ENCODE results near the gene DBH.

Gene DBH

DNA sequence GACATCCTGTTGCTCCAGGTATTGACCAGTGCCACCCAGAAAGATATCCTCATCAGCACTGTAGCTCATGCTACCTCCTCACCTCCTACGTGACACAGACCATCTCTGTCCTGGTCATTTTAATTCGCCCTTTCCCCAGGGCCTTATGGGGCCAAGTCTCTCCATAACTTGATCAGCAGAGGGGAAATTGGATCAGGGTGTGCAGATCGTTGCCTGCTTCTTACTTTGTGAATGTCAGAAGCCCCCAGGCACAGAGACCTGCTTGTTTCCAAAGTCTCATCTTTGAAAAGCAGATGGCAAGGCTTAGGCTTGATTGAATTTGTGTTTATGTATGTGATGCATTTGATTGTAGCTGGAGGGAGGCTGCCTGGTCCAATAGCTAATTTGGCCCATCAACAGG is 8.8 kb upstream of the DBH start:
- no peaks in the 10 kb centered on the region for H4K20me1 ChIP-seq (ENCODE audit: insufficient read depth, low read length)
- H3K4me3 ChIP-seq (ENCODE audit: low read depth in 1 of 2, low read length in 2 of 2): no peak overlapping the region
- H3K4me1 ChIP-seq (ENCODE audit: insufficient read depth, low read length): no peaks in the 10 kb centered on the region
- TF ChIP-seq, protein P1, sequence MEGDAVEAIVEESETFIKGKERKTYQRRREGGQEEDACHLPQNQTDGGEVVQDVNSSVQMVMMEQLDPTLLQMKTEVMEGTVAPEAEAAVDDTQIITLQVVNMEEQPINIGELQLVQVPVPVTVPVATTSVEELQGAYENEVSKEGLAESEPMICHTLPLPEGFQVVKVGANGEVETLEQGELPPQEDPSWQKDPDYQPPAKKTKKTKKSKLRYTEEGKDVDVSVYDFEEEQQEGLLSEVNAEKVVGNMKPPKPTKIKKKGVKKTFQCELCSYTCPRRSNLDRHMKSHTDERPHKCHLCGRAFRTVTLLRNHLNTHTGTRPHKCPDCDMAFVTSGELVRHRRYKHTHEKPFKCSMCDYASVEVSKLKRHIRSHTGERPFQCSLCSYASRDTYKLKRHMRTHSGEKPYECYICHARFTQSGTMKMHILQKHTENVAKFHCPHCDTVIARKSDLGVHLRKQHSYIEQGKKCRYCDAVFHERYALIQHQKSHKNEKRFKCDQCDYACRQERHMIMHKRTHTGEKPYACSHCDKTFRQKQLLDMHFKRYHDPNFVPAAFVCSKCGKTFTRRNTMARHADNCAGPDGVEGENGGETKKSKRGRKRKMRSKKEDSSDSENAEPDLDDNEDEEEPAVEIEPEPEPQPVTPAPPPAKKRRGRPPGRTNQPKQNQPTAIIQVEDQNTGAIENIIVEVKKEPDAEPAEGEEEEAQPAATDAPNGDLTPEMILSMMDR (IDR thresholded peaks at IDR 0.05; ENCODE audit: borderline replicate concordance, extremely low read depth, low read length, poor library complexity, severe bottlenecking): no peak
- TF ChIP-seq EZH2 (IDR thresholded peaks at IDR 0.05; ENCODE audit: borderline replicate concordance, low read depth, low read length, severe bottlenecking): no peak
- H3K79me2 ChIP-seq (ENCODE audit: insufficient read depth, low read length): no peaks in the 10 kb centered on the region
- no peak for DNase-seq
- no peak overlapping the region for H3K4me2 ChIP-seq (ENCODE audit: insufficient read depth, low read length)
- H3K27ac ChIP-seq (ENCODE audit: low read length): no peak overlapping the region
- no peak overlapping the region for H2AFZ ChIP-seq (ENCODE audit: low read depth, low read length)
- H3K36me3 ChIP-seq (ENCODE audit: insufficient read depth, low read length): no peaks in the 10 kb centered on the region
- H3K9ac ChIP-seq (ENCODE audit: low read depth, low read length): no peak overlapping the region
- ATAC-seq (ENCODE audit: insufficient read depth, low read depth): no peak
- no peaks in the 10 kb centered on the region for H3K27me3 ChIP-seq (ENCODE audit: insufficient read depth, low read length, poor library complexity)
- peaks cover 3% of the 10 kb centered on the region for H3K9me3 ChIP-seq (ENCODE audit: insufficient read depth, low read length, severe bottlenecking)

DNA sequence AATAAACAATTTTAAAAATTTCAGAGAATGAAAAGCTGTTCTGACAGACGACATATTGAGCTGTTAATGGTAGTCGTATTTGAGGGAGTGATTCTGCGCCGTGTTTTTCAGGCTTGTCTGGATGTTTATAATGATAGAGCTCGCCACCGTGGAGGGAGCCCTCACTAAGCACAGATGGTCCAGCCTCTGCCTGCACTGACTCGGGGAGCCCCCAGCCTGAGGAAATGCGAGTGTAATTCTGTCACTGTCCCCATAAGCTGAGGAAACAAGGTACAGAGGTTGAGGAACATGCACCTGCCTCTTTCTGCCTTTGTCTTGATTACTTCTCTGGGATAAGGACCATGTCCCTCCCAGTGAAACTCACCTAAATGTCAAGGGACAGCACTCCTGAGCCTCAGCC is 7.4 kb upstream of the DBH start:
- H2AFZ ChIP-seq (ENCODE audit: low read depth, low read length): no peak overlapping the region
- no peak overlapping the region for H3K4me2 ChIP-seq (ENCODE audit: insufficient read depth, low read length)
- ATAC-seq (ENCODE audit: insufficient read depth, low read depth) (no peak), DNase-seq (no peak)
- no peak for TF ChIP-seq EZH2 (IDR thresholded peaks at IDR 0.05; ENCODE audit: borderline replicate concordance, low read depth, low read length, severe bottlenecking)
- TF ChIP-seq, protein P1 (IDR thresholded peaks at IDR 0.05; ENCODE audit: borderline replicate concordance, extremely low read depth, low read length, poor library complexity, severe bottlenecking): no peak
- H3K9ac ChIP-seq (ENCODE audit: low read depth, low read length): no peak overlapping the region
- H3K79me2 ChIP-seq (ENCODE audit: insufficient read depth, low read length): no peaks in the 10 kb centered on the region
- H4K20me1 ChIP-seq (ENCODE audit: insufficient read depth, low read length): no peaks in the 10 kb centered on the region; the same call in 1 of the 2 replicates
- H3K9me3 ChIP-seq (ENCODE audit: insufficient read depth, low read length, severe bottlenecking): peaks cover 3% of the 10 kb centered on the region
- no peak overlapping the region for H3K4me3 ChIP-seq (ENCODE audit: low read depth in 1 of 2, low read length in 2 of 2)
- H3K36me3 ChIP-seq (ENCODE audit: insufficient read depth, low read length): no peaks in the 10 kb centered on the region
- H3K27ac ChIP-seq (ENCODE audit: low read length): no peak overlapping the region
- H3K27me3 ChIP-seq (ENCODE audit: insufficient read depth, low read length, poor library complexity): no peaks in the 10 kb centered on the region
- H3K4me1 ChIP-seq (ENCODE audit: insufficient read depth, low read length): no peaks in the 10 kb centered on the region; the same call in 1 of the 2 replicates

DNA sequence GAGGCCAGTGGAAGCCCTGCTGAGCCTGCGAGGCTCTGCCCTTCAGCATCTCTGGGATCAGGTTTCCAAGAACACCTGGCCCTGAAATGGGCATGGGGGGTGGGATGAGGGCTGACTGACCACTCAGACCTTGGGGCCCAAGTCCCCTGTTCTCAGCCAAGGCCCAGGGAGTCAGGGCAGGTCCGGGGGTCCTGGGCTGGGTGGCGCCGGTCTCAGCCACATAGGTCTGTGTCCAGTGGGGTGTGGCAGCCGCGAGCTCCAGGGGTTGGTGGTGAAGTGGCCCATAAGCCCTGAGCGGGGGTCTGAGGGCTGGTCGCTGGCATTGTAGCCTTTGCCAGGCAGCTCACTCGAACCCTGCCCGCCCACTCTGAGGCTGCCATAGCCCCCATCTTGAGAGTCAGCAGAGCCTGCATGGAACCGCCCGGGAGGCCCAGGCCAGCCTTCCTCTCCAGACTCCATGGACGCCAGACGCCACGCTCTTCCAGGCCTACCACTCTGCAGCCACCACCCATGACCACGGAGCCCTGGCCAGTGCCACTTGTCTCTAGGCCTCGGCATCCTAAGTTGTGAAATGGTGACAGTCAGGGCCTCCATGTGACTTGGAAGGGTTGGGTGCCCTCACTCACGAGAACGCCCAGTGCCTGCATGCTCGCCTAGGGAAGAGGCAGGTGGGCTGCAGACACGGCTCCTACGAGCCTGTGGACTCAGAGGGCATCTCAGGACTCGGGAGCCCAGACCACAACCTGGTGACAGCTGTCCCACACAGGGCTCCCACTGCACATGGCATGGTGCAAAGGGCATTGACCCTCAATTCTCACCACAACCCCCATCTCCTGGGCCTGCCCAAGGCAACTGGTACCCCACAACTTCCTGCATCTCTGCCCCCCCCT is 6.7 kb upstream of the DBH start:
- Histone ChIP-seq H3K79me2 (ENCODE audit: insufficient read depth, low read length) (no peaks in the 10 kb centered on the region), H3K36me3 (ENCODE audit: insufficient read depth, low read length) (no peaks in the 10 kb centered on the region), H3K4me2 (ENCODE audit: insufficient read depth, low read length) (no peak overlapping the region), H3K9me3 (ENCODE audit: insufficient read depth, low read length, severe bottlenecking) (peaks cover 3% of the 10 kb centered on the region), H3K9ac (ENCODE audit: low read depth, low read length) (no peak overlapping the region), H4K20me1 (ENCODE audit: insufficient read depth, low read length) (no peaks in the 10 kb centered on the region; the same call in 1 of the 2 replicates), H3K27me3 (ENCODE audit: insufficient read depth, low read length, poor library complexity) (no peaks in the 10 kb centered on the region), H3K4me1 (ENCODE audit: insufficient read depth, low read length) (peaks cover 2% of the 10 kb centered on the region), H3K27ac (ENCODE audit: low read length) (no peak overlapping the region), H3K4me3 (ENCODE audit: low read depth in 1 of 2, low read length in 2 of 2) (no peak overlapping the region), H2AFZ (ENCODE audit: low read depth, low read length) (no peak overlapping the region)
- TF ChIP-seq, protein P1 (IDR thresholded peaks at IDR 0.05; ENCODE audit: borderline replicate concordance, extremely low read depth, low read length, poor library complexity, severe bottlenecking): no peak
- TF ChIP-seq EZH2 (IDR thresholded peaks at IDR 0.05; ENCODE audit: borderline replicate concordance, low read depth, low read length, severe bottlenecking): no peak
- no peak for DNase-seq
- ATAC-seq (ENCODE audit: insufficient read depth, low read depth): no peak

Data from DND-41 (cell line).